Colonic mucosa (tissue), 4 donors: ENCODE measurements around the gene BAX. TPM values are rescaled to one million over a fixed set of nuclear protein-coding genes. Genes with fewer than 3 reads are reported as not detected.
"Not testable (repeated sequence)": the region's sequence is repeated elsewhere in the genome, so short reads cannot be mapped to it uniquely, and the experiment has no call there.

Experiments used
- DNase-seq: peaks from one replicate; pipeline ENCODE4 v3.0.0-alpha.2; 2020
- H3K27ac ChIP-seq: fragments of 200-600 bp; one replicate; pipeline ENCODE4 v1.8.0; 2021
- H3K27me3 ChIP-seq: fragments of 200-600 bp; one replicate; pipeline ENCODE4 v1.8.0; 2021
- H3K36me3 ChIP-seq: fragments of 200-600 bp; one replicate; pipeline ENCODE4 v1.8.0; 2021
- H3K4me1 ChIP-seq: fragments of 200-600 bp; one replicate; pipeline ENCODE4 v1.8.0; 2021; ENCODE audit warnings: mild to moderate bottlenecking
- H3K4me3 ChIP-seq: fragments of 200-600 bp; one replicate; pipeline ENCODE4 v1.8.0; 2021
- H3K9ac ChIP-seq, 2 donors: one replicate each; pipeline ENCODE4 v1.7.0; 2013; ENCODE audit warnings: control low read depth in 2 of 2, low read depth in 2 of 2, low read length in 2 of 2
- H3K9me3 ChIP-seq: fragments of 200-600 bp; one replicate; pipeline ENCODE4 v1.8.0; 2021
- intact Hi-C: fragments of 100-400 bp; cut with DNase I; formaldehyde crosslinking; loops from one replicate; pipeline ENCODE4 v1.14.1; 2022
- total RNA-seq, 2 donors: library from RNA; stranded (reverse); fragmentation: NEBNext Ultra II Directional in 1 of 2; extraction: Animal tissue kit (Norgen Biotek cat#: 25700) in 1 of 2; gene quantifications; one replicate each; pipeline ENCODE4 v1.2.1, GENCODE V29; 2021
- TF ChIP-seq, protein P1 (sequence below): fragments of 200-600 bp; IDR thresholded peaks from one replicate; pipeline ENCODE4 v1.8.0; 2022; ENCODE audit warnings: antibody characterized with exemption, mild to moderate bottlenecking
- donor health status: healthy.
- donor health status: DM: no; HTN: no; CAD: no.
- donor health status: DM: no; HTN: no; CAD: no.

BAX gene
- total RNA-seq, 2 donors from 2014 or later, result 144 to 223 TPM

DNA sequence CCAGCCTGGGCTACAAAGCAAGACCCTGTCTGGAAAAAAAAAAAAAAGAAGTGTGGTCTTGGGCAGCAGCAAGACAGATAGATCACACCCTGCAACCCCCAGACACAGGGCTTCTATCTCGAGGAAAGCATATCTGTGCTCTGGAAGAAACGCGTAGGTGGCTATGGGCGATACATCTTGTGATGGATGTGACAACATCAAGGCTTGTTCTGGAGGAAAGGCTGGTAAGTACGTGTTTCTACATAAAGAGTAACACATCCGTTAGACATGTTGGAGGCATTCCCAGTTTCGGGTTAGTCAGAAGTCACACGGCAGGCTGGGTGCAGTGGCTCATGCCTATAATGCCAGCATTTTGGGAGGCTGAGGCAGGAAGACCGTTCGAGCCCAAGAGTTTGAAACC is 27.8 kb upstream of the BAX start:
- intact Hi-C loops, result no loop called here
- no peak overlapping the region for H3K9ac ChIP-seq
- no peak overlapping the region for H3K27ac ChIP-seq

DNA sequence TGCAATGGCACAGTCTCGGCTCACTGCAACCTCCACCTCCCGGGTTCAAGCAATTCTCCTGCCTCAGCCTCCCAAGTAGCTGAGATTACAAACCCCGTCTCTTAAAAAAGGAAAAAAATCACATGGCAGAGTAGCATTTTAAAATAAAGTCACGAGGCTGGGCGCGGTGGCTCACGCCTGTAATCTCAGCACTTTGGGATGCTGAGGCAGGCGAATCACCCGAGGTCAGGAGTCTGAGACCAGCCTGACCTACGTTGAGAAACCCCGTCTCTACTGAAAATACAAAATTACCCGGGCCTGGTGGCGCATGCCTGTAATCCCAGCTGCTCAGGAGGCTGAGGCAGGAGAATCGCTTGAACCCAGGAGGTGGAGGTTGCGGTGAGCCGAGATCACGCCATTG is 27.0 kb upstream of the BAX start:
- H3K9me3 ChIP-seq, H3K27ac ChIP-seq, H3K4me3 ChIP-seq, H3K27me3 ChIP-seq, H3K9ac ChIP-seq, H3K36me3 ChIP-seq, H3K4me1 ChIP-seq, intact Hi-C loops, DNase-seq: not testable (repeated sequence)

More for the DNA sequence above, 27.8 kb upstream of the BAX start:
- Histone ChIP-seq H3K27me3 (no peaks in the 10 kb centered on the region), H3K4me1 (no peaks in the 10 kb centered on the region), H3K9me3 (no peaks in the 10 kb centered on the region), H3K4me3 (no peak overlapping the region), H3K36me3 (no peaks in the 10 kb centered on the region)
- TF ChIP-seq, protein P1, sequence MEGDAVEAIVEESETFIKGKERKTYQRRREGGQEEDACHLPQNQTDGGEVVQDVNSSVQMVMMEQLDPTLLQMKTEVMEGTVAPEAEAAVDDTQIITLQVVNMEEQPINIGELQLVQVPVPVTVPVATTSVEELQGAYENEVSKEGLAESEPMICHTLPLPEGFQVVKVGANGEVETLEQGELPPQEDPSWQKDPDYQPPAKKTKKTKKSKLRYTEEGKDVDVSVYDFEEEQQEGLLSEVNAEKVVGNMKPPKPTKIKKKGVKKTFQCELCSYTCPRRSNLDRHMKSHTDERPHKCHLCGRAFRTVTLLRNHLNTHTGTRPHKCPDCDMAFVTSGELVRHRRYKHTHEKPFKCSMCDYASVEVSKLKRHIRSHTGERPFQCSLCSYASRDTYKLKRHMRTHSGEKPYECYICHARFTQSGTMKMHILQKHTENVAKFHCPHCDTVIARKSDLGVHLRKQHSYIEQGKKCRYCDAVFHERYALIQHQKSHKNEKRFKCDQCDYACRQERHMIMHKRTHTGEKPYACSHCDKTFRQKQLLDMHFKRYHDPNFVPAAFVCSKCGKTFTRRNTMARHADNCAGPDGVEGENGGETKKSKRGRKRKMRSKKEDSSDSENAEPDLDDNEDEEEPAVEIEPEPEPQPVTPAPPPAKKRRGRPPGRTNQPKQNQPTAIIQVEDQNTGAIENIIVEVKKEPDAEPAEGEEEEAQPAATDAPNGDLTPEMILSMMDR, result no peak
- DNase-seq, result peak; percentile 42

DNA sequence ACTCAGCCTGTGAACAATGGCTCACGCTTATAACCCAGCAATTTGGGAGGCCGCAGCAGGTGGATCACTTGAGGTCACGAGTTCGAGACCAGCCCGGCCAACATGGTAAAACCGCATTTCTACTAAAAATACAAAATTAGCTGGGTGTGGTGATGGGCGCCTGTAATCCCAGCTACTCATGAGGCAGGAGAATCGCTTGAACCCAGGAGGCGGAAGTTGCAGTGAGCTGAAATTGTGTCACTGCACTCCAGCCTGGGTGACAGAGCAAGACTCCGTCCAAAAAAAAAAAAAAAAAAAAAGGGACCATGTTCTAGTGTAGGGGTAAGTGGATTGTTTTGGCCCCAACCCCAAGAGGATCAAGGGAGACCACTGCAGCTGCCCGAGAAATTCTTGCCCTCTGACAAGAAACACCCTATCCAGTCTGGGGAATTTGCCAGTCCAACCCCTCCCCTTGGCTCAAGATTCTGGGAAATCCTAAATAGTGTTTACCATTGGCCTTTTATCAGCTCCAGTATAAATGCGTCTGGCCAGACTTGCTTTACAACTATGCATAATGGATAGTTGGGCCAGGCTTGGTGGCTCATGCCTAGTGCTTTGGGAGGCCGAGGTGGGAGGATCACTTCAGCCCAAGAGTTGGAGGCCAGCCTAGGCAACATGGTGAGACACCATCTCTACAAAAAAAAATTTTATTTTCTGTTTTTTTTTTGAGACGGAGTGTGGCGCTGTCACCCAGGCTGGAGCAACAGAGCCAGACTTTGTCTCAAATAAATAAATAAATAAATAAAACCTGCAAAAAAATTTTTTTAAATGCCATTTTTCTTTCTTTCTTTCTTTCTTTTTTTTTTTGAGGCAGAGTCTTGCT is 26.3 kb upstream of the BAX start:
- Histone ChIP-seq H3K36me3 (no peaks in the 10 kb centered on the region), H3K9ac (no peak overlapping the region), H3K9me3 (no peaks in the 10 kb centered on the region), H3K4me3 (no peak overlapping the region), H3K27me3 (no peaks in the 10 kb centered on the region), H3K4me1 (no peaks in the 10 kb centered on the region), H3K27ac (no peak overlapping the region)
- TF ChIP-seq, protein P1, result no peak
- peak; percentile 51 for DNase-seq
- intact Hi-C loops, result no loop called here

DNA sequence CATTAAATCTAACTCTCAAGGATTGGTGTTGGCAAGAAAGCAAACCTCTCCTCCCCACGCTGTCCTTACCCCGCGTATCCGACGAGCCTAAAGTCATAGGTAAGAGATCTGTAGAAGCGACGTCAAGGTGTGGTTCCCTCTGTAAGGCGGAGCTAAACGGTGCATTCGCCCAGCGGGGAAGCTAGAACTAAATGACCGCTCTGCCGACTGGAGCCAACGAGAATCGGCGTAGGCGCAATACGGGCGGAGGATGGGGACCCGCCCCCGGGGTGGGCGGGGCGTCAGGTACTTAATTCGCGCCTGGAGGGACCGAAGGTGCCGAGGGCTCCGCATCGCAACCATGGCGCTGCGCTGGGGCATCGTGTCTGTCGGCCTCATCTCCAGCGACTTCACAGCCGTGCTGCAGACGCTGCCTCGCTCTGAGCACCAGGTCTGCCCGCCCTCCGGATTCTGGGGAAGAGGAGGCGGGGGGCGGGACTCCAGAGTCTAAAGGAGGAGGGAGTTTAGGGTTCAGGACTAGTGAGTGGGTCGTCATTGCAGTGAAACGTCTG is 21.2 kb upstream of the BAX start, which contains the start of gene DHDH:
DHDH (plus strand) TSS at position 318 of the 551 bp plus-strand sequence; CDS start at position 341, 23 bp downstream.
- H3K27me3 ChIP-seq, result no peaks in the 10 kb centered on the region
- intact Hi-C loops, result no loop called here
- peak; percentile 91 for DNase-seq
- H3K4me3 ChIP-seq, result peak within 1 kb of the TSS; percentile 27
- TF ChIP-seq, protein P1, result no peak
- H3K4me1 ChIP-seq, result no peaks in the 10 kb centered on the region
- H3K9me3 ChIP-seq, result no peaks in the 10 kb centered on the region
- H3K9ac ChIP-seq, result peak within 1 kb of the TSS in 1 of 2 donors; percentile 49
- H3K27ac ChIP-seq, result no peak within 1 kb of the TSS
- no peaks in the 10 kb centered on the region for H3K36me3 ChIP-seq

DNA sequence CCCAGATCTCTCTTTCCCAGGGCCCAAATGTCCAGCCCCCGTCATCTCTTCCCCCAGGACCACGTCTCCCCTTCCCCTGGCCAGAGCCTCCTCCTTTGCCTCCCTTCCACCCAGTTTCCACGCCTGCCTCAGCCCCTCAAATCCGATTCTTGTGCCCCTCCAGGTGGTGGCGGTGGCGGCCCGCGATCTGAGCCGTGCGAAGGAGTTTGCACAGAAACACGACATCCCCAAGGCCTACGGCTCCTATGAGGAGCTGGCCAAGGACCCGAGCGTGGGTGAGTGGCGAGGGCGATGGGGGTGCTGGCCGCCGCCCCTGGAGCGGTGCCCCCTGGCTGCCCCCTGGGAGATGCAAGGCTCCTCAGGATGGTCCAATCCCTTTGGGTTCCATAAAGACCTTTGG is 19.8 kb upstream of the BAX start:
- TF ChIP-seq, protein P1, result no peak
- Histone ChIP-seq H3K9me3 (no peaks in the 10 kb centered on the region), H3K4me3 (no peak overlapping the region), H3K4me1 (no peaks in the 10 kb centered on the region), H3K27me3 (no peaks in the 10 kb centered on the region), H3K9ac (no peak overlapping the region), H3K36me3 (no peaks in the 10 kb centered on the region), H3K27ac (no peak overlapping the region)
- intact Hi-C loops, result no loop called here
- DNase-seq, result no peak

DNA sequence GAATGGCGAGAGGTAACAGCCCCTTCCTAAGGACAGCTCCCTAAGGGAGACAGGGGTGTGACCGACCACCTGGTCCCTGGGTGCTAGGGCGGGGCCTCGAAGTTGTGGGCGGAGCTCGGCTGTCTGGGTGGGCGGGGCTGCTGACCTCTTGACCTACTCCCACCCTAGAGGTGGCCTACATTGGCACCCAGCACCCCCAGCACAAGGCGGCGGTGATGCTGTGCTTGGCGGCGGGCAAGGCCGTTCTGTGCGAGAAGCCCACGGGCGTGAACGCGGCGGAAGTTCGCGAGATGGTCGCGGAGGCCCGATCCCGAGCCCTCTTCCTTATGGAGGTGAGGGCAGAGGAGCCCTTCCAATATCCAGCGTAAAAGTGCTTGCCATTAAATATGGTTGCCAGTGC is 18.8 kb upstream of the BAX start:
- Histone ChIP-seq H3K9ac (no peak overlapping the region), H3K36me3 (no peaks in the 10 kb centered on the region), H3K4me3 (no peak overlapping the region), H3K9me3 (no peaks in the 10 kb centered on the region), H3K4me1 (no peaks in the 10 kb centered on the region), H3K27ac (no peak overlapping the region), H3K27me3 (no peaks in the 10 kb centered on the region)
- TF ChIP-seq, protein P1, result no peak
- intact Hi-C loops, result no loop called here
- DNase-seq, result no peak
